GM12874 (cell line): ENCODE measurements around the gene PDS5B.

Experiments used
- CTCF ChIP-seq: IDR thresholded peaks from 2 replicates; pipeline ENCODE4 v1.5.1; 2011; ENCODE audit warnings: low read depth, mild to moderate bottlenecking, control low read depth, low read length, moderate library complexity; ENCODE audit not compliant: insufficient read depth

The PDS5B gene

GRCh38 chr13:32723987-32724386 is 137.7 kb downstream of the PDS5B start:
- TF ChIP-seq CTCF = no peak

- TF ChIP-seq CTCF = no peak
Measured at GRCh38 chr13:32726374-32727037, 140.3 kb downstream of the PDS5B start.

- no peak for TF ChIP-seq CTCF
Measured at GRCh38 chr13:32728327-32728726, 142.1 kb downstream of the PDS5B start.

- TF ChIP-seq CTCF = no peak
Measured at GRCh38 chr13:32731074-32731473, 144.8 kb downstream of the PDS5B start.

GRCh38 chr13:32731576-32731975 is 145.3 kb downstream of the PDS5B start:
- no peak for TF ChIP-seq CTCF

- no peak for TF ChIP-seq CTCF
Measured at GRCh38 chr13:32733690-32734089, 147.4 kb downstream of the PDS5B start.

- no peak for TF ChIP-seq CTCF
Measured at GRCh38 chr13:32734511-32734910, 148.3 kb downstream of the PDS5B start.
